Panc1 (cell line): ENCODE measurements around the gene GMDS. TPM values are rescaled to one million over a fixed set of nuclear protein-coding genes. Genes with fewer than 3 reads are reported as not detected.

Experiments used
- ATAC-seq: fragments of 200-7000 bp; cut with Tn5 transposase; 2 replicates; pipeline ENCODE4 v1.9.1; 2020; ENCODE audit warnings: mild to moderate bottlenecking, moderate library complexity
- BruUV-seq: library from RNA; stranded (reverse); fragments of 400-500 nt; replicated peaks from 2 replicates; lab custom pipeline; 2021; lab: Mats Ljungman, UMichigan
- CTCF ChIA-PET: fragments of 300-600 bp; sonication (Branson Sonifier 250); formaldehyde crosslinking; loops from one replicate; lab custom pipeline; 2022; ENCODE audit warnings: antibody characterized with exemption; lab: Charles Lee
- POLR2A ChIA-PET: fragments of 300-600 bp; sonication (Branson Sonifier 250); formaldehyde crosslinking; loops from one replicate; lab custom pipeline; 2022; ENCODE audit warnings: antibody characterized with exemption; lab: Charles Lee
- DNase-seq: peaks from one replicate; pipeline ENCODE4 v3.0.0-alpha.2; 2010; ENCODE audit warnings: low read depth, low spot score
- H3K27ac ChIP-seq: 2 replicates; pipeline ENCODE4 v1.5.1; 2011; ENCODE audit warnings: mild to moderate bottlenecking, low read length, inconsistent platforms
- H3K27me3 ChIP-seq: fragments of 200-500 bp; sonication (Bioruptor generic); 2 replicates; pipeline ENCODE4 v1.6.0; 2014; ENCODE audit warnings: low read length, inconsistent platforms; ENCODE audit not compliant: control insufficient read depth, insufficient read depth
- H3K36me3 ChIP-seq: fragments of 200-500 bp; sonication (Bioruptor generic); 2 replicates; pipeline ENCODE4 v1.5.1; 2014; ENCODE audit warnings: inconsistent platforms, mild to moderate bottlenecking, low read length, moderate library complexity; ENCODE audit not compliant: control insufficient read depth, insufficient read depth
- H3K4me1 ChIP-seq: 2 replicates; pipeline ENCODE4 v1.5.1; 2011; ENCODE audit warnings: inconsistent platforms, mild to moderate bottlenecking, low read length, moderate library complexity; ENCODE audit not compliant: control insufficient read depth, insufficient read depth
- H3K4me3 ChIP-seq, 2 experiments: 2 replicates each; pipeline ENCODE4 v1.5.1; 2011 to 2012; ENCODE audit warnings: low read depth in 2 of 2, low read length in 2 of 2, mild to moderate bottlenecking in 2 of 2, inconsistent platforms in 1 of 2, moderate library complexity in 1 of 2
- H3K9me3 ChIP-seq: fragments of 200-500 bp; sonication (Bioruptor generic); 2 replicates; pipeline ENCODE4 v1.5.1; 2014; ENCODE audit warnings: low read depth, mild to moderate bottlenecking, inconsistent platforms, low read length, moderate library complexity; ENCODE audit not compliant: control insufficient read depth, insufficient read depth
- POLR2AphosphoS5 ChIP-seq: IDR thresholded peaks from 2 replicates; pipeline ENCODE4 v1.6.1; 2012; ENCODE audit warnings: mild to moderate bottlenecking, low read depth, low read length, moderate library complexity
- SIN3A ChIP-seq: IDR thresholded peaks from 2 replicates; pipeline ENCODE4 v1.6.1; 2012; ENCODE audit warnings: low read depth, mild to moderate bottlenecking, low read length, moderate library complexity, borderline replicate concordance; ENCODE audit not compliant: insufficient read depth
- TCF7L2 ChIP-seq: IDR thresholded peaks from 2 replicates; pipeline ENCODE4 v1.6.1; 2011; ENCODE audit warnings: mild to moderate bottlenecking, low read depth, low read length, inconsistent platforms
- in situ Hi-C: cut with HindIII; loops from 2 replicates; pipeline ENCODE4 v1.10.0; 2016; ENCODE audit warnings: low sequenced_read_pairs, low pct_unique_long_range_greater_than_20kb
- intact Hi-C: fragments of 100-400 bp; cut with micrococcal nuclease; formaldehyde crosslinking; loops from one replicate; pipeline ENCODE4 v1.10.0; 2022; ENCODE audit not compliant: unreplicated experiment
- total RNA-seq: library from RNA; stranded (reverse); gene quantifications from one replicate; pipeline ENCODE4 v1.2.1, GENCODE V29; 2021; ENCODE audit not compliant: unreplicated experiment
- TF ChIP-seq, protein P1 (sequence below): fragments of 450-650 bp; IDR thresholded peaks from 2 replicates; pipeline ENCODE4 v1.5.1; 2017; ENCODE audit warnings: mild to moderate bottlenecking
- TF ChIP-seq, protein P2 (sequence below), 2 experiments: IDR thresholded peaks; 2 replicates each; pipeline ENCODE4 v1.6.1; 2011 to 2012; ENCODE audit warnings: low read depth in 2 of 2, control low read depth in 1 of 2, low read length in 1 of 2, mild to moderate bottlenecking in 1 of 2, moderate library complexity in 1 of 2; ENCODE audit not compliant: insufficient read depth in 1 of 2

GMDS gene
- total RNA-seq, 1 experiment from 2014 or later, result 9.8 TPM

DNA sequence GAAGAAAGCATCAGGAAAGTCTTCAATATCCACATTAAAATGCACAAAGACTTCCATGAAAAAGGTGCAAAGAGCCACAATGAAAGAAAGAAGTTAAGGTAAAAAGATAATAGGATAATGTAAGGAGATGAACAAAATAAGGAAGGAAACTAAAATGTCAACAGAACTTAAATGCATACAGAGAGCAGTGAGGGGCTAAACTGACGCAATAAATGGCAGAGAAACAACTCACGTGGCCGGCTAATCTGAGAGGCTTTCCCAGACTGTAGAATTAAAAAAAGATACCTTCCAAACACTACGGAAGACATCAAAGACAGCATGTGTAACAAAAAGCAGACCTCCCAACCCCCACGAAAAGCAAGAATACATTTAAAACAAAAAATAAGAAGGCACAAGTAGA lies 73.7 kb downstream of the GMDS start:
- H3K27ac ChIP-seq, result no peak overlapping the region
- H3K9me3 ChIP-seq, result no peaks in the 10 kb centered on the region
- H3K4me1 ChIP-seq, result no peaks in the 10 kb centered on the region
- ATAC-seq, result no peak
- no peaks in the 10 kb centered on the region for H3K27me3 ChIP-seq
- no peak for DNase-seq
- BruUV-seq, result no TSS peak
- ChIA-PET POLR2A (no interaction called here), CTCF (no interaction called here)
- no peaks in the 10 kb centered on the region for H3K36me3 ChIP-seq
- in situ Hi-C loops (no loop called here), intact Hi-C loops (no loop called here)
- H3K4me3 ChIP-seq, result no peak overlapping the region
- TF ChIP-seq TCF7L2, result no peak
- no peak for TF ChIP-seq SIN3A
- TF ChIP-seq POLR2AphosphoS5, result no peak
- TF ChIP-seq, protein P1, sequence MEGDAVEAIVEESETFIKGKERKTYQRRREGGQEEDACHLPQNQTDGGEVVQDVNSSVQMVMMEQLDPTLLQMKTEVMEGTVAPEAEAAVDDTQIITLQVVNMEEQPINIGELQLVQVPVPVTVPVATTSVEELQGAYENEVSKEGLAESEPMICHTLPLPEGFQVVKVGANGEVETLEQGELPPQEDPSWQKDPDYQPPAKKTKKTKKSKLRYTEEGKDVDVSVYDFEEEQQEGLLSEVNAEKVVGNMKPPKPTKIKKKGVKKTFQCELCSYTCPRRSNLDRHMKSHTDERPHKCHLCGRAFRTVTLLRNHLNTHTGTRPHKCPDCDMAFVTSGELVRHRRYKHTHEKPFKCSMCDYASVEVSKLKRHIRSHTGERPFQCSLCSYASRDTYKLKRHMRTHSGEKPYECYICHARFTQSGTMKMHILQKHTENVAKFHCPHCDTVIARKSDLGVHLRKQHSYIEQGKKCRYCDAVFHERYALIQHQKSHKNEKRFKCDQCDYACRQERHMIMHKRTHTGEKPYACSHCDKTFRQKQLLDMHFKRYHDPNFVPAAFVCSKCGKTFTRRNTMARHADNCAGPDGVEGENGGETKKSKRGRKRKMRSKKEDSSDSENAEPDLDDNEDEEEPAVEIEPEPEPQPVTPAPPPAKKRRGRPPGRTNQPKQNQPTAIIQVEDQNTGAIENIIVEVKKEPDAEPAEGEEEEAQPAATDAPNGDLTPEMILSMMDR, result no peak
- TF ChIP-seq, protein P2, sequence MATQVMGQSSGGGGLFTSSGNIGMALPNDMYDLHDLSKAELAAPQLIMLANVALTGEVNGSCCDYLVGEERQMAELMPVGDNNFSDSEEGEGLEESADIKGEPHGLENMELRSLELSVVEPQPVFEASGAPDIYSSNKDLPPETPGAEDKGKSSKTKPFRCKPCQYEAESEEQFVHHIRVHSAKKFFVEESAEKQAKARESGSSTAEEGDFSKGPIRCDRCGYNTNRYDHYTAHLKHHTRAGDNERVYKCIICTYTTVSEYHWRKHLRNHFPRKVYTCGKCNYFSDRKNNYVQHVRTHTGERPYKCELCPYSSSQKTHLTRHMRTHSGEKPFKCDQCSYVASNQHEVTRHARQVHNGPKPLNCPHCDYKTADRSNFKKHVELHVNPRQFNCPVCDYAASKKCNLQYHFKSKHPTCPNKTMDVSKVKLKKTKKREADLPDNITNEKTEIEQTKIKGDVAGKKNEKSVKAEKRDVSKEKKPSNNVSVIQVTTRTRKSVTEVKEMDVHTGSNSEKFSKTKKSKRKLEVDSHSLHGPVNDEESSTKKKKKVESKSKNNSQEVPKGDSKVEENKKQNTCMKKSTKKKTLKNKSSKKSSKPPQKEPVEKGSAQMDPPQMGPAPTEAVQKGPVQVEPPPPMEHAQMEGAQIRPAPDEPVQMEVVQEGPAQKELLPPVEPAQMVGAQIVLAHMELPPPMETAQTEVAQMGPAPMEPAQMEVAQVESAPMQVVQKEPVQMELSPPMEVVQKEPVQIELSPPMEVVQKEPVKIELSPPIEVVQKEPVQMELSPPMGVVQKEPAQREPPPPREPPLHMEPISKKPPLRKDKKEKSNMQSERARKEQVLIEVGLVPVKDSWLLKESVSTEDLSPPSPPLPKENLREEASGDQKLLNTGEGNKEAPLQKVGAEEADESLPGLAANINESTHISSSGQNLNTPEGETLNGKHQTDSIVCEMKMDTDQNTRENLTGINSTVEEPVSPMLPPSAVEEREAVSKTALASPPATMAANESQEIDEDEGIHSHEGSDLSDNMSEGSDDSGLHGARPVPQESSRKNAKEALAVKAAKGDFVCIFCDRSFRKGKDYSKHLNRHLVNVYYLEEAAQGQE (IDR thresholded peaks at IDR 0.05; ENCODE audit: insufficient read depth in 1 of 2, low read depth in 2 of 2, low read length in 1 of 2), result no peak

DNA sequence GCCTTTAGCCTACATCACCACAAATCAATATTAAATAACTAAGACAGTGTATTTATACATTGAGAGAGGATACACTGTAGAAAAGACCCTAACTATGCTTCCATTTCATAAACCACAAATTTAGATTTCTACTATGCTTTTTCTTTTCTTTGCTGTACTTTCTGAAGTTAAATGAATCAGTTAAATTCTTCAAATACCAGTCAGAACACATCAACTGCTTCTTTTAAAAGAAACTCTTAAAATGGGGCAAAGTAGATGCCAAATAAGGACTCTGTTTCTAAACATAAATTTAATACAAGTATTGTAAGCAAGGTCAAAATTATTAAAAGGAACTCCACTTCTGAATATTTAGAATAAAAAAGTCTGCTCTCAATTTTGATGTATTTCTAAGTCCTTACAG lies 76.9 kb downstream of the GMDS start:
- DNase-seq (no peak), ATAC-seq (no peak)
- ChIA-PET POLR2A (no interaction called here), CTCF (no interaction called here)
- H3K4me3 ChIP-seq, result no peak overlapping the region
- no peaks in the 10 kb centered on the region for H3K36me3 ChIP-seq
- no peaks in the 10 kb centered on the region for H3K4me1 ChIP-seq
- BruUV-seq, result no TSS peak
- H3K27me3 ChIP-seq, result no peaks in the 10 kb centered on the region
- H3K27ac ChIP-seq, result no peak overlapping the region
- in situ Hi-C loops, result no loop called here
- TF ChIP-seq, protein P2 (IDR thresholded peaks at IDR 0.05; ENCODE audit: insufficient read depth in 1 of 2, low read depth in 2 of 2, low read length in 1 of 2), result no peak
- TF ChIP-seq, protein P1, result no peak
- no peak for TF ChIP-seq SIN3A
- intact Hi-C loops, result no loop called here
- H3K9me3 ChIP-seq, result no peaks in the 10 kb centered on the region
